Islet of Langerhans (tissue), 1 donor: ENCODE measurements around the gene TERF2IP.

ENCODE experiments used
- FAIRE-seq: peaks from one replicate; lab custom pipeline; 2011; peaks lifted over from hg19 to GRCh38; lab: Jason Lieb, UNC

Gene TERF2IP

GRCh38 chr16:75640598-75640997, 7.0 kb upstream of the TERF2IP start:
- no peak for FAIRE-seq

- no peak for FAIRE-seq
These were observed 3.1 kb upstream of the TERF2IP start for GRCh38 chr16:75644240-75645012.

DNA sequence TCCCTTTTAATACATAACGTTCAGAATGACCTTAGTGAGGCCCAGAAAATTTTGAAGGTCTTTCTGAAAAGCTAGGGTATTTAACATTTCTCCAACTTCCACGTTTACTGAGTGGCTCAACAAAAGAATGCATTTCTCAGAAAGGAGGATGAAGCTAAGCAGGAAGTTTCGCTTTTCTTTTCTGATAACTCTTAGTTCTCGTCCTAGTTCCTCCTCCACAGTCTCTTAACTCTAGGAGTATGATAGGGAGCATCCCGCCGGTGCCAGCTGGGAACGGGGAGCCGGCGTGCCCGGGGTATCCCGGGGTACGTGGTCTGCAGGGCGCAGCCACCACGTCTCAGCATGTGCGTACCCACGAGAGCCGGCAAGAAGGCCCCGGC, 471 bp upstream of the TERF2IP start:
- no peak for FAIRE-seq

DNA sequence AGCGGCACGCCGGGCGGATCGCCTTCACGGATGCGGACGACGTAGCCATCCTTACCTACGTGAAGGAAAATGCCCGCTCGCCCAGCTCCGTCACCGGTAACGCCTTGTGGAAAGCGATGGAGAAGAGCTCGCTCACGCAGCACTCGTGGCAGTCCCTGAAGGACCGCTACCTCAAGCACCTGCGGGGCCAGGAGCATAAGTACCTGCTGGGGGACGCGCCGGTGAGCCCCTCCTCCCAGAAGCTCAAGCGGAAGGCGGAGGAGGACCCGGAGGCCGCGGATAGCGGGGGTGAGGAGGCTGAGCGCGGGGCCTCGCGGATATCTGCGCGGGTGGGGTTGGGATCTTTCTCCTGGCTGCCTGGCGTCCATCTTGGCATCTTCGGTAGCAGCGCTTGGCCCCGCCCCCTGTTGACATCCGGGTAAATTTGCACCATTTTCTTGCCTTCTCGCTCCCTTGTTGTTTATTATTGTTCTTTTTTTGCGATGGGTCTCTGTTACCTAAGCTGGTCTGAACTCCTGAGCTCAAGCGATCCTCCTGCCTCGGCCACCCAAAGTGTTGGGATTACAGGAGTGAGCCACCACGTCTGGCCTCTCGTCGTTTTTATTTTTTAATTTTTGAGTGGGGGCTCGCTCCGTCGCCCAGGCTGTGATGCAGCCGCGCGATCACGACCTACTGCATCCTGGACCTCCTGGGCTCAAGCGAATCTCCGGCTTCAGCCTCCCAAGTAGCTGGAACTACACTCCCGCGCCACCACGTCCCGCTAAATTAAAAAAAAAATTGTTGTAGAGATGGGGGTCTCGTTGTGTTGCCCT, 898 bp downstream of the TERF2IP start:
- FAIRE-seq: no peak

DNA sequence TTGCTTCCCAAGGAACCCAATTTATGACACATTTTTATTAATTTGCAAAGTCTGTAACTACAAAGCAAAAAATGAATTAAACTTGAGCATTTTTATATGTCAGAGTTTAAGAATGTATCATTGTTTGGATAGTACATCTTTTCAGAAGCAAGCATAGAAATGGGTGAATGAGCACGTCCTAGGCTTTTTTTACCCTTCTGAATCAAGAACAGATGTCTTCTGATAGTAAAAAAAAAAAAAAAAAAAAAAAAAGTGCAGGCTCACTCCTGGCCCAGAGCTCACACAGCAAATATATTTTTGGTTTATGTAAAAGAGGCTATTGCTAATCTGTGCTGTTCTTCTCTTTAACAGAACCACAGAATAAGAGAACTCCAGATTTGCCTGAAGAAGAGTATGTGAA, 6.3 kb downstream of the TERF2IP start:
- no peak for FAIRE-seq

- no peak for FAIRE-seq
These were observed 10.6 kb downstream of the TERF2IP start for GRCh38 chr16:75658175-75658574.

DNA sequence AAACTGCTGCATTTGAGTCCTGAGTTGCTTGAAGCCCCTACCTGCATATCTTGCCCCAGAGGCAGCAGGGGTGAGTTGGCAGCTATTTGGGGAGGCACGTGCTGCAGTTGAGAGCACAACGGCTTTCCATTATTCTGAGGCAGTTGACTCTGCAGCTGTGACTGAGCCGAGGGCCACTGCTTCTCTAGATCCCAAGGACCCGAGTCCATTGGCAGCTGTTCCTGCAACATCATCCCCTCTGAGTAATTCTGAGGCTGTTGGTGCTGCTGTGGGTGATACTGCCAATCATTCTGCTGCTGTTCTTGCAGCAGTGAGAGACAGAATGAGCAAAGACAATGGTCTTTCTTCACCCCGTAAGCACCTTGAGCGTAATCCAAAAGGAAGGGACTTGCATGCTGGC, 12.7 kb downstream of the TERF2IP start:
- FAIRE-seq: no peak

GRCh38 chr16:75660726-75661302, 13.2 kb downstream of the TERF2IP start:
- FAIRE-seq: no peak

- no peak for FAIRE-seq
These were observed 19.9 kb downstream of the TERF2IP start for GRCh38 chr16:75667503-75667902.

DNA sequence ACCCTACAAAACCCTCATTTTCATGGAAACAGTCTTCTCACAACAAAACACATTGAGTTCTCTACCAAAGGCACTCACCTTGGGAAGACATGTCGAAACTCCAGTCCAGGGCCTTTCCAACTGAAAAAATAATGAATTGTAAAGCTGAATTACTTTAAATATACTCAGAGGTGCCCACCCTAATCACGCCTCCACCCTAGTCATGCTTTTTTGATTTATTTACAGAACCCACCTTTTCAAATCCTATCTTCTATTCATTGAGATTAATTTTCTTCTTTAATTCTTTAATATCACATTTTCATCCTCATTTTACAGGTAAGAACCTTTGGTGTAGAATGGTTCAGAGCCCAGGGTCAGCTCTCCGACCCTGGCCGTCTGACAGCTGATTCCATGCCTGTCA, 29.3 kb downstream of the TERF2IP start, which contains the start of gene CPHXL2:
Gene CPHXL2, minus strand, starts transcription at position 101 of the 400 bp plus-strand sequence. Its CDS starts 10 bp downstream, at position 91.
- no peak for FAIRE-seq

- FAIRE-seq: no peak
These were observed 31.8 kb downstream of the TERF2IP start for GRCh38 chr16:75679366-75679765.

DNA sequence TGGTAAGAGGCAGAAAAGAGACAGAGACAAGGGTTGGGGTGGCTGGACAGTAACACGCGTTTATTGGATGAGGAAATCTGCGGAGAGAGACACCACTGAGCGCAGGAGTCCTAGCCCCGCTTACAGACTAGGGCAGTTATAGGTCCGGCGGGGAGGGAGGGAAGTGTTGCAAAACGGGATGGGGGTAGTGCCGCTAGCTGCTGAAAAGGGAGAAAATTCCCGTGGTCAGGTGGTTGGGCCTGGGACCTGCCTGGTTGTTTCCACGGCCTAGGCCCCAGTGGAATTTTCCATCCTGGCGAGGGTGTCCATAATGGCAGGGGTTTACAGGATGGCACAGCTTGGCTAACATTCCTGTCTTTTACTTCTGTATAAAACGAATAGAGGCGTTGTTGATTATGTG, 34.7 kb downstream of the TERF2IP start:
- FAIRE-seq: no peak

DNA sequence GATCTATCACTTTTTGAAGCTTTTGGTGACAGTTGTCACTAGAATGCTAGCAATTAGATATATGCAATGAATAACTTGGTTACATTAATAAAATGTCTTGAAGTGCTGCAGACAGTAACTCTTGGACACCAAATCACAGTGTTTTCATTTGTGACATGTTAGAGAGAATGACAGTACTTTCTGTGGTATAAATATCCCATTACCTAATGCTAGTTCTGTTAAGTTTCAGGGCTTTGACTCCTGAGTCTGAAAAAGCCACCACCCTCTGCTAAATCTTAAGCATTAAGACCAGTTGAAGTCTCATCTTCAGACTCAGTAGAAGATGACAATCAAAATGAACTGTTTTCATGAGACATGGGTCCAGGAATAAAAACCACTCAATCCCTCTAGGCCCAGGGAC, 39.8 kb downstream of the TERF2IP start:
- FAIRE-seq: no peak

DNA sequence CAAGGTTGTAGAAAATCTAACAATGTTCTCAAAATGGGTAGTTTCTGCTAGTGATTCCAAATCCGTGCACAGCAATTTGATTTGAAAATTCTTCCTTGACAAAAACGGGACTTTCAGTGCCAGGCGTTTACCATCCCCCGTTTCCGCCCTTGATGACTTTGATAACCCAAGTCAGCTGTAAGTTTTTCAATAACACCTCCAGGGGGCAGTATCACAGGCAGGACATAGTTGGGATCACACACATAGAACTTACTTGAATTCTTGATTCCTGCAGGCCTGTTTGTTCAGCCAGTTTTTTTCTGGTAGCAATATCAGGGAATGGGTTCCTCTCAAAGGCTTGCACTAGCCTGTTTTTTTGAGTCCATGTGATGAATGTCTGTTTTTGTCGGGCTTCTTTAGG, 48.1 kb downstream of the TERF2IP start:
- no peak for FAIRE-seq

- no peak for FAIRE-seq
These were observed 50.0 kb downstream of the TERF2IP start for GRCh38 chr16:75697571-75697970.

DNA sequence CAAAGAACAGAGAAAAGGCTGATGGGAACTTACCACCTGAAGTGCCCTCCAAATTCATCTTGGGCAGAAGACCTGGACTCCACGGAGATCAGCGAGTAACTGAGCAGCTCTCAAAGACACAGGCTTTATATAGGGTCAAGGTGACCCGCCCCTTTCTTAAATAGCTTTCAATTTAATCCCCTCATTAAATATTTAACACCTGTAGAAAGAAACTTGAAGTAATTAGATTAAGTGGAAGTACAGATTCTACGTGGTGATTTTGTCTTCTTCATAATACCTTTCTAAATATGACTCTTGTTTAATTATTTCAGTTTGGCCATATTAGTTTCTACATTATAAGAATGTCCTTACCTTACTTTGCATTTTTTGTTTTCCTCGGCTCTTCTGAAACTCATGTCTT, 53.8 kb downstream of the TERF2IP start, which contains the start of gene DUXB:
Gene DUXB, minus strand, starts transcription at position 101 of the 400 bp plus-strand sequence. Its CDS starts 43 bp downstream, at position 58.
- FAIRE-seq: no peak

DNA sequence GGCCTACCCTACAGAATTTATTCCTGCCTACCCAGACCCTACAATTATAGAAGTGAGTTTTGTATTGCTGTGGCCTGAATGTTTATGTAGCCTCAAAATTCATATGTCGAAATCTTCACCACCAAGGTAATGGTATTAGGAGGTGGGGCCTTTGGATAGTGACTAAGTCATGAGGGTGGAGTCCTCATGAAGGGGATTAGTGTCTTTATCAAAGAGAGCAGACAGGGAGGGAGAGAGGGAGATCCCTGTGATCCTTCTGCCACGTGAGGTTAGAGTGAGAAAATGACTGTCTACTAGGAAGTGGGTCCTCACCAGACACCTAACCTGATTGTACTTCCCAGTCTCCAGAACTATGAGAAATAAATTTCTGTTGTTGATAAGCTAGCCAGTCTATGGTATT, 54.7 kb downstream of the TERF2IP start:
- no peak for FAIRE-seq

- FAIRE-seq: no peak
These were observed 55.7 kb downstream of the TERF2IP start for GRCh38 chr16:75703306-75703705.
